ENCODE results near the gene PADI4. TPM values are rescaled to one million over a fixed set of nuclear protein-coding genes. Genes with fewer than 3 reads are reported as not detected.

Gene PADI4
- total RNA-seq, 1 donor from 2014 or later, result not detected

GRCh38 chr1:17272066-17272465 lies 35.9 kb upstream of the PADI4 start:
- H3K27me3 Mint-ChIP-seq (ENCODE audit: unreplicated experiment), result peaks cover 2% of the 10 kb centered on the region

GRCh38 chr1:17272646-17273045 lies 35.4 kb upstream of the PADI4 start:
- H3K36me3 Mint-ChIP-seq (ENCODE audit: unreplicated experiment), result no peaks in the 10 kb centered on the region
- no peak for DNase-seq
- H3K4me1 Mint-ChIP-seq (ENCODE audit: low read depth, unreplicated experiment), result no peaks in the 10 kb centered on the region
- H3K27ac Mint-ChIP-seq (ENCODE audit: unreplicated experiment), result no peak overlapping the region
- TF ChIP-seq CTCF (IDR thresholded peaks at IDR 0.05; ENCODE audit: partially characterized antibody, unreplicated experiment), result no peak
- H3K9me3 Mint-ChIP-seq (ENCODE audit: unreplicated experiment), result peaks cover 3% of the 10 kb centered on the region
- H3K4me3 Mint-ChIP-seq (ENCODE audit: unreplicated experiment), result no peak overlapping the region
- peaks cover 2% of the 10 kb centered on the region for H3K27me3 Mint-ChIP-seq (ENCODE audit: unreplicated experiment)

More at GRCh38 chr1:17272066-17272465, 35.9 kb upstream of the PADI4 start:
- H3K27ac Mint-ChIP-seq (ENCODE audit: unreplicated experiment), result no peak overlapping the region
- no peak overlapping the region for H3K4me3 Mint-ChIP-seq (ENCODE audit: unreplicated experiment)
- H3K36me3 Mint-ChIP-seq (ENCODE audit: unreplicated experiment), result no peaks in the 10 kb centered on the region
- DNase-seq, result no peak
- no peak for TF ChIP-seq CTCF (IDR thresholded peaks at IDR 0.05; ENCODE audit: partially characterized antibody, unreplicated experiment)
- H3K4me1 Mint-ChIP-seq (ENCODE audit: low read depth, unreplicated experiment), result no peaks in the 10 kb centered on the region
- peaks cover 3% of the 10 kb centered on the region for H3K9me3 Mint-ChIP-seq (ENCODE audit: unreplicated experiment)

GRCh38 chr1:17273096-17273495 lies 34.9 kb upstream of the PADI4 start:
- Mint-ChIP-seq H3K4me1 (ENCODE audit: low read depth, unreplicated experiment) (no peaks in the 10 kb centered on the region), H3K27ac (ENCODE audit: unreplicated experiment) (no peak overlapping the region), H3K36me3 (ENCODE audit: unreplicated experiment) (no peaks in the 10 kb centered on the region), H3K27me3 (ENCODE audit: unreplicated experiment) (peaks cover 2% of the 10 kb centered on the region), H3K9me3 (ENCODE audit: unreplicated experiment) (peaks cover 3% of the 10 kb centered on the region), H3K4me3 (ENCODE audit: unreplicated experiment) (no peak overlapping the region)
- TF ChIP-seq CTCF (IDR thresholded peaks at IDR 0.05; ENCODE audit: partially characterized antibody, unreplicated experiment), result no peak
- no peak for DNase-seq

GRCh38 chr1:17274186-17275170 lies 33.5 kb upstream of the PADI4 start:
- H3K36me3 Mint-ChIP-seq (ENCODE audit: unreplicated experiment), result no peaks in the 10 kb centered on the region
- H3K9me3 Mint-ChIP-seq (ENCODE audit: unreplicated experiment), result peaks cover 3% of the 10 kb centered on the region
- peaks cover 2% of the 10 kb centered on the region for H3K27me3 Mint-ChIP-seq (ENCODE audit: unreplicated experiment)
- TF ChIP-seq CTCF (IDR thresholded peaks at IDR 0.05; ENCODE audit: partially characterized antibody, unreplicated experiment), result peak; percentile 71
- no peak overlapping the region for H3K4me3 Mint-ChIP-seq (ENCODE audit: unreplicated experiment)
- peaks cover 3% of the 10 kb centered on the region for H3K4me1 Mint-ChIP-seq (ENCODE audit: low read depth, unreplicated experiment)
- no peak overlapping the region for H3K27ac Mint-ChIP-seq (ENCODE audit: unreplicated experiment)
- DNase-seq, result peak; percentile 75

GRCh38 chr1:17276568-17276967 lies 31.4 kb upstream of the PADI4 start:
- Mint-ChIP-seq H3K4me3 (ENCODE audit: unreplicated experiment) (no peak overlapping the region), H3K36me3 (ENCODE audit: unreplicated experiment) (no peaks in the 10 kb centered on the region), H3K27ac (ENCODE audit: unreplicated experiment) (no peak overlapping the region), H3K9me3 (ENCODE audit: unreplicated experiment) (peaks cover 3% of the 10 kb centered on the region), H3K27me3 (ENCODE audit: unreplicated experiment) (peaks cover 2% of the 10 kb centered on the region), H3K4me1 (ENCODE audit: low read depth, unreplicated experiment) (peaks cover 3% of the 10 kb centered on the region)
- no peak for DNase-seq
- no peak for TF ChIP-seq CTCF (IDR thresholded peaks at IDR 0.05; ENCODE audit: partially characterized antibody, unreplicated experiment)
